ENCODE results near the gene ELK1. TPM values are rescaled to one million over a fixed set of nuclear protein-coding genes. Genes with fewer than 3 reads are reported as not detected.

The ELK1 gene
- total RNA-seq, 1 donor from 2014 or later: 40.9 TPM

DNA sequence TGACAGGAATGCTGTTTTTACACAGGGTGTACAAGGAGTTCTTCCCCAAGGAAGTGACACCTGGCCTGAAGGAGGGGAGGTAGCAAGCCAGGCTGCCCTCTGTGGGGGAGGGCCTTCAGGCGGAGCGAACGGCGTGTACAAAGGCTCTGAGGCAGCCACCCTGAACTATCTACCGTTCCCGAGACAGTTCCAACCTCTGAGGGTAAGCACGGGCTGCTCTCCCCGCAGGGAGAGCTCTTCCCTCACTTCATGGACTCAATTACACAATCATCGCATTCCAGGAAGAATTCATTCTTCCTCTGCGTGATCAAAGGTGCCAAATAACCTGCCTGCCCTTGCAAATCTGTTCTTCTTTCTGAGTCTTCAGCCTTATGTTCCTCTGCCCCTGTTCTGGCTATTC is 4.8 kb downstream of the ELK1 start:
- H3K4me1 Mint-ChIP-seq (ENCODE audit: unreplicated experiment): peaks cover 16% of the 10 kb centered on the region
- no peak overlapping the region for H3K27ac Mint-ChIP-seq (ENCODE audit: unreplicated experiment)
- no peaks in the 10 kb centered on the region for H3K27me3 Mint-ChIP-seq (ENCODE audit: unreplicated experiment)
- no peak for DNase-seq (ENCODE audit: extremely low spot score, unreplicated experiment)
- no peaks in the 10 kb centered on the region for H3K9me3 Mint-ChIP-seq (ENCODE audit: unreplicated experiment)
- peaks cover 4% of the 10 kb centered on the region for H3K36me3 Mint-ChIP-seq (ENCODE audit: unreplicated experiment)
- TF ChIP-seq, protein P1, sequence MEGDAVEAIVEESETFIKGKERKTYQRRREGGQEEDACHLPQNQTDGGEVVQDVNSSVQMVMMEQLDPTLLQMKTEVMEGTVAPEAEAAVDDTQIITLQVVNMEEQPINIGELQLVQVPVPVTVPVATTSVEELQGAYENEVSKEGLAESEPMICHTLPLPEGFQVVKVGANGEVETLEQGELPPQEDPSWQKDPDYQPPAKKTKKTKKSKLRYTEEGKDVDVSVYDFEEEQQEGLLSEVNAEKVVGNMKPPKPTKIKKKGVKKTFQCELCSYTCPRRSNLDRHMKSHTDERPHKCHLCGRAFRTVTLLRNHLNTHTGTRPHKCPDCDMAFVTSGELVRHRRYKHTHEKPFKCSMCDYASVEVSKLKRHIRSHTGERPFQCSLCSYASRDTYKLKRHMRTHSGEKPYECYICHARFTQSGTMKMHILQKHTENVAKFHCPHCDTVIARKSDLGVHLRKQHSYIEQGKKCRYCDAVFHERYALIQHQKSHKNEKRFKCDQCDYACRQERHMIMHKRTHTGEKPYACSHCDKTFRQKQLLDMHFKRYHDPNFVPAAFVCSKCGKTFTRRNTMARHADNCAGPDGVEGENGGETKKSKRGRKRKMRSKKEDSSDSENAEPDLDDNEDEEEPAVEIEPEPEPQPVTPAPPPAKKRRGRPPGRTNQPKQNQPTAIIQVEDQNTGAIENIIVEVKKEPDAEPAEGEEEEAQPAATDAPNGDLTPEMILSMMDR (IDR thresholded peaks at IDR 0.05): no peak
- H3K4me3 Mint-ChIP-seq (ENCODE audit: unreplicated experiment): no peak overlapping the region

GRCh38 chrX:47644557-47645091 is 5.7 kb downstream of the ELK1 start:
- peaks cover 16% of the 10 kb centered on the region for H3K4me1 Mint-ChIP-seq (ENCODE audit: unreplicated experiment)
- DNase-seq (ENCODE audit: extremely low spot score, unreplicated experiment): no peak
- no peak overlapping the region for H3K4me3 Mint-ChIP-seq (ENCODE audit: unreplicated experiment)
- peaks cover 12% of the 10 kb centered on the region for H3K36me3 Mint-ChIP-seq (ENCODE audit: unreplicated experiment)
- H3K27me3 Mint-ChIP-seq (ENCODE audit: unreplicated experiment): no peaks in the 10 kb centered on the region
- H3K27ac Mint-ChIP-seq (ENCODE audit: unreplicated experiment): peak overlapping the region; percentile 58
- TF ChIP-seq, protein P1 (IDR thresholded peaks at IDR 0.05): peak; percentile 53
- peaks cover 3% of the 10 kb centered on the region for H3K9me3 Mint-ChIP-seq (ENCODE audit: unreplicated experiment)

DNA sequence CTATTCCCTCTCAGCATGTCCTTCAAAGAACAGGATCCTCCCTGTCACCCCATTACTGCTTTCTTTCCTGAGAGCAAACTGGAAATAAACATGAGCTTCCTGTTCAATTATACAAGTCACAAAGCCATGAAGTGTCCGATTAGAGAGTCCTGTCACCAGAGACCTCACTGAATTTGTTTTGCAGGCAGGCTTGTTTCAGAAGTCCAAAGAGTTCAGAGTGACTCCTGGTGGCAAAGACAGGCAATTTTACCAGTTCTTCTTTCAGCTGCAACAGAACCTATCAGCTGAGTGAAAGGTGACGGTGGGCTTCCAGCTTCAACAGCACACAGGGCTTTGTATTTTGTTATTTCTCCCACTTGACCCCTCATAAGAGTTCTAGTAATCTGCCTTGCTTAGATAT is 6.4 kb downstream of the ELK1 start:
- peaks cover 5% of the 10 kb centered on the region for H3K9me3 Mint-ChIP-seq (ENCODE audit: unreplicated experiment)
- no peak for DNase-seq (ENCODE audit: extremely low spot score, unreplicated experiment)

DNA sequence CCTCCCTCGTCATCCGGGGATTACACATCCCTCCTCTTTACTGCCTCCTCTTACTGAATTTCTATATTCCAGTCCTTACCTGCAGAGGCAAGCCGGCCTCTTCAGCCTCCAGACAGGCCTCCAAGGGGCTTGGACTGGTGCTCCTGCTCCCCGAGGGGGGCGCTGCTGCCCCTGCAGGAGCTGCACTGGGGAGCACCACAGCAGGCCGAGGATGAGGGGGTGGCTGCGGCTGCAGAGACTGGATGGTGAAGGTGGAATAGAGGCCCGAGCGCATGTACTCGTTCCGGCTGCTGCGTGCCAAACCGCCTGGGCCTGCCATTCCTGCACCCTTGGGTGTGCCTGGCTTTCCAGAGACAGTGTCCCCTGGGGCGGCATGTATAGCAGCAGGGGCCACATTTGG is 11.5 kb downstream of the ELK1 start:
- peaks cover 29% of the 10 kb centered on the region for H3K36me3 Mint-ChIP-seq (ENCODE audit: unreplicated experiment)
- no peak overlapping the region for H3K4me3 Mint-ChIP-seq (ENCODE audit: unreplicated experiment)
- H3K4me1 Mint-ChIP-seq (ENCODE audit: unreplicated experiment): no peaks in the 10 kb centered on the region
- TF ChIP-seq, protein P1 (IDR thresholded peaks at IDR 0.05): no peak
- H3K27ac Mint-ChIP-seq (ENCODE audit: unreplicated experiment): no peak overlapping the region
- H3K27me3 Mint-ChIP-seq (ENCODE audit: unreplicated experiment): no peaks in the 10 kb centered on the region
- DNase-seq (ENCODE audit: extremely low spot score, unreplicated experiment): no peak
- H3K9me3 Mint-ChIP-seq (ENCODE audit: unreplicated experiment): peaks cover 5% of the 10 kb centered on the region

More for the DNA sequence above, 6.4 kb downstream of the ELK1 start:
- Mint-ChIP-seq H3K27ac (ENCODE audit: unreplicated experiment) (peak overlapping the region; percentile 5), H3K36me3 (ENCODE audit: unreplicated experiment) (peaks cover 16% of the 10 kb centered on the region), H3K4me3 (ENCODE audit: unreplicated experiment) (no peak overlapping the region), H3K27me3 (ENCODE audit: unreplicated experiment) (no peaks in the 10 kb centered on the region), H3K4me1 (ENCODE audit: unreplicated experiment) (peaks cover 11% of the 10 kb centered on the region)
- TF ChIP-seq, protein P1 (IDR thresholded peaks at IDR 0.05): peak; percentile 48

DNA sequence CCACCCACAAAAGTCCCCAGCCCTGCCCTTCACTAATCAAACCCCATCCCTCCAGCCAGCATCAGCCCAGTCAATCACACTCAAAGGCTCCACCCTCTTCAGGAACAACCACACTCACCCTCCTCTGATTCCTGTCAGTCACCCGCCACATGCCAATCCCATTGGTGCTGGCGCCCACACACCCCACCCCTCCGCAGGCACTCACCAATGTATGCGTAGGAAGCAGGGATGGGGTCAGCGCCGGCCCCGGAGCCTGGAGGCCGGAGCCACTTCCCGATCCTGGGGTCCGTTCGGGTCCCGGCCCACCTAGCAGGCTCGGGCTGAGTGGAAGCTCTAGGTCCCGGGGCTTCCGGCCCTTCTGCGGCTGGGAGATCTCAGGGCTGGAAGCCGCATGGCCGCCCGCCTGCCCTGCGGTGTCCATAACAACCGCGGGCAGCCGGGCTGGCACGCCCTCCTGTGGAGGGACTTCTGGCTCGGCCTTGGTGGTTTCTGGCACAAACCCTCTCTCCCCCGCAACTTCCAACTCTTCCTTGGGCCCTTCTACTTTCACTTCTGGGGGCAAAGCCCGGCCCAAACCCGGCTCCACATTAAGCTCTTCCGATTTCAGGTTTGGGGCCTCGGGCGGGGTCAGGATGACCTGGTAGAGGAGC is 12.7 kb downstream of the ELK1 start:
- Mint-ChIP-seq H3K4me3 (ENCODE audit: unreplicated experiment) (no peak overlapping the region), H3K27me3 (ENCODE audit: unreplicated experiment) (no peaks in the 10 kb centered on the region), H3K4me1 (ENCODE audit: unreplicated experiment) (no peaks in the 10 kb centered on the region), H3K9me3 (ENCODE audit: unreplicated experiment) (peaks cover 5% of the 10 kb centered on the region), H3K36me3 (ENCODE audit: unreplicated experiment) (peaks cover 29% of the 10 kb centered on the region), H3K27ac (ENCODE audit: unreplicated experiment) (no peak overlapping the region)
- TF ChIP-seq, protein P1 (IDR thresholded peaks at IDR 0.05): no peak
- DNase-seq (ENCODE audit: extremely low spot score, unreplicated experiment): no peak
